GM21786 (cell line): ENCODE results near the gene CAMTA1.

ENCODE experiments used
- ATAC-seq: cut with Tn5 transposase; IDR thresholded peaks from one replicate; pipeline ENCODE4 v1.9.1; 2021; ENCODE audit not compliant: unreplicated experiment

The CAMTA1 gene

DNA sequence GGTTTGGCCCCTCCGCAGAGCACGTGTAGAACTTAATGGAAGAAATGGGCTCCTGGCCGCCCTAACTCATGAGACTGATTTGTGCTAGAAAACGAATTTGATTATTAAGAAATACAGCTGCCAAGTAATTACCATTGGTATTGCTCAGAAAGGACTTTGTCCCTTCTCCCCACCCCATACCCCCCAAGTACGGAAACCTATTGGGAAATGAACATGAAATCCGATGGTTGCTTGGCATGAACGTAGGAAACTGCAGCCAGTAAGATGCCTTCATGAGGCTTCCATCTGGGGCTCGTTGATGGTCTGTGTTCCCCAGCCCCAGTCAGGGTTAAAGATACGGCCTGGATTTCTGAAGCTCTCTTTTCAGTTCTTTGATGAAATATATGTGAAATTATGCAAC is 1020.2 kb downstream of the CAMTA1 start:
- ATAC-seq = no peak

DNA sequence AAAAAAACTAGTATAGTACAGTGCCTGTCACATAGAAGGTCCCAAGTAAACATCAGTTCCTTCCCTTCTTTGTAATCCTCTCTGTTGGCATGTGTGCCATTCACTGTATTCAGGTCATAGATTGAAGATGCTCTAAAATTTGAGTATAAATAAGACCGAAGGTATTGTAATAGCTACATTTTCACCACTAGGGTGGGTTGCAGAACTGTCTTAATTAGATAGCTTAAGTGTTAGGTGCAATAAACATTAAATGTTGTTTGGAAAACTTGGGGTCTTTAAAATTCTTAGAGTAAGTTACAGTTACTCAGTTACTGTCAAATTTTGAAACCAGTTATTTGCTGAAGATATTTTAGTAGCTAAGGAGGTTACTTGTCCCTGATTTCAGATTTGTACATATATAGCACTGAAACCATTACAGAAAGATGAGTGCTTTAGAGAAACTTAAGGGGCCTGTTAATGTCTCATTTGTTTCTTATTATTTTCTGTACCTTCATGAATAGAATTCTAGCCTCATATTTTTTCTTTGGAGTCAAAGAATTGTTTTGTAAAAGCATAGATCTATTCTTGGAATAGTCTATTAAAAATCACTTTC is 1023.1 kb downstream of the CAMTA1 start:
- no peak for ATAC-seq

DNA sequence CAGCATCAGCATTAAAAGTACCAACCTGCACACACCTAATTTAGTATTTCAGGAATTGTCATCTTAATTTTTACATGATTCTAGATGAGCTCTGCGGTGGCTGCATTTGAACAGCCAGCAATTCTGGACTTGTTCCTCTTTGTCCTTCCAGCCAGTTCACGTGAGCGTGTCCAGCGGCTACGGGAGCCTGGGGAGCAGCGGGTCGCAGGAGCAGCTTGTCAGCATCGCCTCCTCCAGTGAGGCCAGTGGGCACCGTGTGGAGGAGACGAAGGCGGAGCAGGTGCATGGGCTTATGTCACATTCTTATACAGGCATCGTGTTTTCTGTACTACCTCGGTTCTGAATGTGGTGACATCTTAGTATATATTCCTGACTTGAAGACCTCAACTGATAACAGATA is 1024.5 kb downstream of the CAMTA1 start:
- no peak for ATAC-seq

DNA sequence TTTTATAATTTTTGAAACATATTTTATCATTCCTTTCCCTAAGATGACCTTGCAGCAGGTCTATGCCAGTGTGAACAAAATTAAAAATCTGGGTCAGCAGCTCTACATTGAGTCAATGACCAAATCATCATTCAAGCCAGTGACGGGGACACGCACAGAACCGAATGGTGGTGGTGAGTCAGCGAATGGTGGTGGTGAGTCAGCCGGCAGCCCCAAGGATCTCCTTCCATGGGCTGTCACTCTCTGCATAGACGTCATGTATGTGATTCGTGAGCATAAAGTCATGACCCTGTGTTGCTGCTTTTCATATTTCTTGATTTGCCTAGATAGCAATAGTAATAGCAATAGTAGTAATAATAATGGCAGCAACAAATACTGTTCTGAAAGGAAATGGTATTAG is 1025.1 kb downstream of the CAMTA1 start:
- no peak for ATAC-seq

DNA sequence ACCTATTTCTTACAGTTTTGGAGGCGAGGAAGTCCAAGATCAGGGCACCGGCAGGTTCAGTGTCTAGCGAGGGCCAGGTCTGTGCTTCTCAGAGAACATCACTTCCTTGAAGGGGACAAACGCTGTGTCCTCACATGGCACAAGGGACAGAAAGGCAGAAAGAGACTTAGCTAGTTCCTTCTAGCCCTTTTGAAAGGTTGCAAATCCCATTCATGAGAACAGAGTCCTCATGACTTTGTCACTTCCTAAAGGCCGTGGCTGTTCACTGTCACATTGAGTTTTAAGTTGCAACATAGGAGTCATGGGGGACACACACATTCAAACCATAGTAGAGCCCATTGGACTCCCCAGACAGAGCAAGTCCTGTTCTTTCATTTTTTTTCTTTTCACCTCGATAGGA is 1026.2 kb downstream of the CAMTA1 start:
- no peak for ATAC-seq

DNA sequence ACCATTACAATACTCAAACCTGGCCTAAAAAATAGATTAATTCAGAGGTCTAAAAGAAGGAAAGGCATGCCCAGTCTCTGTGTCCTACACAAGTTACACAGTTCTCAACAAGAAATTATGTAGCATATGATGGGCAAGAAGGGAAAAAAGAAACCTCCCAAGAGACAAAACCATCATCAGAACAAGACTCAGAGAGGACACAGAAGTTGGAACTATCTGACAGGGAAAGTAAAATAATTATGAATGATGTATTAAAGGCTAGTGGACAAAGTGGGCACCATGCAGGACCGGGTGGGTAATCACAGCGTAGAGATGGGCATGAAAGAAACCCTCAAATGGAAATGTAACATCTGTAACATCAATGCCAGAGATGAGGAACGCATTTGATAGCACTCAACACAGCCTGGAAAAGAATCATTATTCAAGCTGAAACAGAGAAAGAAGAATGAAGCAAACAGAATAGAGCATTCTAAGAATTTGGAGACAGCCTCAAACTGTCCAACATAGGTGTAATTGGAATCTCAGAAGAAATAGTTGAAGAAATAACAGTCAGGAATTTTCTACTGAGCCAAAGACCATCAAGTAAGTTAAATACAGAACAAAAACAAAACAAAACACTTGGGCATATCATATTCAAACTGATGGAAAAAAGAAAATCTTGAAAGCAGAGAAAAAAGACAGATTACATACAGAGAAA is 1028.6 kb downstream of the CAMTA1 start:
- no peak for ATAC-seq
